Lung (tissue), 12 donors: ENCODE data around the gene HSD17B1. TPM values are rescaled to one million over a fixed set of nuclear protein-coding genes. Genes with fewer than 3 reads are reported as not detected.
A peak's percentile ranks its signal among the peaks of the same experiment; 100 is the strongest.

Source experiments
- ATAC-seq: fragments of 200-7000 bp; cut with Tn5 transposase; one replicate; pipeline ENCODE4 v1.9.1; 2020; ENCODE audit warnings: moderate number of reproducible peaks; ENCODE audit not compliant: insufficient read depth, low FRiP score
- DNase-seq, 3 donors: peaks; one replicate each; pipeline ENCODE4 v3.0.0-alpha.2; 2013 to 2017
- H3K27ac ChIP-seq, 2 donors: one replicate each; pipeline ENCODE4 v1.5.1; 2013; ENCODE audit warnings: mild to moderate bottlenecking in 2 of 2, moderate library complexity in 2 of 2, control low read depth in 1 of 2, inconsistent platforms in 1 of 2, low read depth in 1 of 2, low read length in 1 of 2
- H3K27me3 ChIP-seq, 3 donors: one replicate each; pipeline ENCODE4 v1.5.1; 2013; ENCODE audit warnings: low read length in 2 of 3; ENCODE audit not compliant: control insufficient read depth in 3 of 3, insufficient read depth in 3 of 3
- H3K36me3 ChIP-seq, 4 donors: one replicate each; pipeline ENCODE4 v1.5.1; 2013; ENCODE audit warnings: low read length in 4 of 4, mild to moderate bottlenecking in 1 of 4, moderate library complexity in 1 of 4; ENCODE audit not compliant: control insufficient read depth in 4 of 4, insufficient read depth in 4 of 4
- H3K4me1 ChIP-seq, 5 donors: one replicate each; pipeline ENCODE4 v1.5.1; 2013; ENCODE audit warnings: low read length in 5 of 5, mild to moderate bottlenecking in 2 of 5, moderate library complexity in 1 of 5; ENCODE audit not compliant: control insufficient read depth in 5 of 5, insufficient read depth in 5 of 5
- H3K4me3 ChIP-seq: one replicate; pipeline ENCODE4 v1.5.1; 2013; ENCODE audit warnings: mild to moderate bottlenecking, control low read depth, moderate library complexity
- H3K9ac ChIP-seq, 2 donors: one replicate each; pipeline ENCODE4 v1.5.1; 2013; ENCODE audit warnings: low read length in 2 of 2, control low read depth in 1 of 2; ENCODE audit not compliant: insufficient read depth in 1 of 2
- H3K9me3 ChIP-seq, 4 donors: one replicate each; pipeline ENCODE4 v1.5.1; 2013; ENCODE audit warnings: low read length in 3 of 4, mild to moderate bottlenecking in 1 of 4, moderate library complexity in 1 of 4; ENCODE audit not compliant: control insufficient read depth in 4 of 4, insufficient read depth in 3 of 4
- WGBS, 2 donors: extraction: QIAGEN DNeasy Blood & Tissue Kit; methylation state at CpG; one replicate each; pipeline ENCODE4 v1.1.7; 2013; 5-methylcytosine and 5-hydroxymethylcytosine counted together
- polyA plus RNA-seq, 2 donors: library from polyadenylated mRNA; stranded (reverse); fragments of 200-250 nt; gene quantifications; one replicate each; pipeline ENCODE4 v1.2.1, GENCODE V29; 2013
- total RNA-seq, 2 donors: library from RNA; depleted of rRNA in 1 of 2; stranded (reverse); fragments of >200 nt in 1 of 2; gene quantifications; one replicate each; pipeline ENCODE4 v1.2.1, GENCODE V29; 2014 to 2021
- TF ChIP-seq, protein P1 (sequence below): IDR thresholded peaks from 2 replicates; pipeline ENCODE4 v1.5.1; 2012; ENCODE audit warnings: mild to moderate bottlenecking; ENCODE audit errors: control extremely low read depth, extremely low read depth
- donor health status: control.
- donor health status: control.
- donor health status: Bipolar disorder and iron deficiency.
- donor health status: healthy.
- donor health status: DM: yes; HTN: yes; CAD: no.

HSD17B1 gene
- total and polyA plus RNA-seq, 4 donors, result 0.98 to 2.4 (median 1.6) TPM

DNA sequence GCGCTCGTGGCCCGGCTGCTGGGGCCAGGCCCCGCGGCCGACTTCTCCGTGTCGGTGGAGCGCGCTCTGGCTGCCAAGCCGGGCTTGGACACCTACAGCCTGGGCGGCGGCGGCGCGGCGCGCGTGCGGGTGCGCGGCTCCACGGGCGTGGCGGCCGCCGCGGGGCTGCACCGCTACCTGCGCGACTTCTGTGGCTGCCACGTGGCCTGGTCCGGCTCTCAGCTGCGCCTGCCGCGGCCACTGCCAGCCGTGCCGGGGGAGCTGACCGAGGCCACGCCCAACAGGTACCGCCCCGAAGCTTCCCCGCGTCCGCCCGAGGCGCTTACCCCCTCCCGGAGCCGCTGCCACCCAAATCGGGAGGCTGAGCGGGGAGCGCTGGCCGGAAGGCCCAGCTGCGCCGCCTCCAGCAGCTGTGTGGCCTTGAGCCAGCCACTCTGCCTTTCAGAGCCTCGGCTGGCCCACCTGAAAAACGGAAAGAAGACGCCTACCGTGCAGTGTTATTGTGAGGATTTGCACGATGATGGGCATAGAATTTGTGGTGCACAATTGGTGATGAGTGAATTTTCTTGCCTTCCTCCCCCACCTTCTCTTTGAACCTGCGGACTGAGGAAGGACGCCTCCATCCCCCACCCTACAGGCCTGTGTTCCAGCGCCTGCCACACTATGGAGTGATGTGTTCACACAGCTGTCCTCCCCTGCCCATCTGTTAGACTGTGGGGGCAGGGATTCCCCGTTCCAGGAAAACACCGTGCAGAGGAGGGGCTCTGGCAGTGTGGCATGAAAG is 16.2 kb upstream of the HSD17B1 start:
- Histone ChIP-seq H3K4me3 (peak overlapping the region; percentile 83), H3K9ac (no peak overlapping the region), H3K4me1 (peaks cover 0 to 21% (median 5%) of the 10 kb centered on the region in 5 donors), H3K9me3 (no peaks in the 10 kb centered on the region), H3K36me3 (peaks cover 3 to 25% (median 5%) of the 10 kb centered on the region in 4 donors), H3K27ac (peak overlapping the region; percentile 88 to 98), H3K27me3 (no peaks in the 10 kb centered on the region)
- 1% methylated on average over 45 to 65 of the region's 65 CpGs for WGBS, 2 donors
- ATAC-seq, result peak; percentile 64
- TF ChIP-seq, protein P1, sequence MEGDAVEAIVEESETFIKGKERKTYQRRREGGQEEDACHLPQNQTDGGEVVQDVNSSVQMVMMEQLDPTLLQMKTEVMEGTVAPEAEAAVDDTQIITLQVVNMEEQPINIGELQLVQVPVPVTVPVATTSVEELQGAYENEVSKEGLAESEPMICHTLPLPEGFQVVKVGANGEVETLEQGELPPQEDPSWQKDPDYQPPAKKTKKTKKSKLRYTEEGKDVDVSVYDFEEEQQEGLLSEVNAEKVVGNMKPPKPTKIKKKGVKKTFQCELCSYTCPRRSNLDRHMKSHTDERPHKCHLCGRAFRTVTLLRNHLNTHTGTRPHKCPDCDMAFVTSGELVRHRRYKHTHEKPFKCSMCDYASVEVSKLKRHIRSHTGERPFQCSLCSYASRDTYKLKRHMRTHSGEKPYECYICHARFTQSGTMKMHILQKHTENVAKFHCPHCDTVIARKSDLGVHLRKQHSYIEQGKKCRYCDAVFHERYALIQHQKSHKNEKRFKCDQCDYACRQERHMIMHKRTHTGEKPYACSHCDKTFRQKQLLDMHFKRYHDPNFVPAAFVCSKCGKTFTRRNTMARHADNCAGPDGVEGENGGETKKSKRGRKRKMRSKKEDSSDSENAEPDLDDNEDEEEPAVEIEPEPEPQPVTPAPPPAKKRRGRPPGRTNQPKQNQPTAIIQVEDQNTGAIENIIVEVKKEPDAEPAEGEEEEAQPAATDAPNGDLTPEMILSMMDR, result no peak
- DNase-seq, result peak; percentile 77 to 89 (median 83)

DNA sequence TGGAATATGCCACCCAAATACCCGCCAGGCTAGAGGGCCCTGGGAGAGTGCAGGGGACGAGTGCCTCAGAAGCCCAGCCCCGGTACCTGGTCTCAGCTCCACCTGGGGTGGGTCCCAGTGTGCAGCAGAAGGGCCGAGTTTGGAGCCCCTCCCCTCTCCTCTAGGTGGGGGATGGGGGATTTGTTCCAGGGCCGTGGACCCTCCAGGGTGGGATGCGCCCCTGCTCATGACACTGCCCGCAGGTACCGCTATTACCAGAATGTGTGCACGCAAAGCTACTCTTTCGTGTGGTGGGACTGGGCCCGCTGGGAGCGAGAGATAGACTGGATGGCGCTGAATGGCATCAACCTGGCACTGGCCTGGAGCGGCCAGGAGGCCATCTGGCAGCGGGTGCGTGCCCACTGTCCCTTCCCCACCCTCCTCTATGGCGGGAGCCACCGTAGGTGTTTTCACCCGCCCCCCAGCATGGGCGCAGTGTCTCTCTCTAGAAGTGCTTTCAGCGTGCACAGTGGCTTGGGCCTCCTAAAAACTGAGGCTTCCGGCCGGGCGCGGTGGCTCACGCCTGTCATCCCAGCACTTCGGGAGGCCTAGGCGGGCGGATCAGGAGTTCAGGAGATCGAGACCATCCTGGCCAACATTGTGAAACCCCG is 15.4 kb upstream of the HSD17B1 start:
- Histone ChIP-seq H3K4me1 (peaks cover 0 to 18% (median 2%) of the 10 kb centered on the region in 5 donors), H3K36me3 (peaks cover 3 to 27% (median 5%) of the 10 kb centered on the region in 4 donors), H3K4me3 (peak overlapping the region; percentile 83), H3K27me3 (no peaks in the 10 kb centered on the region), H3K9ac (no peak overlapping the region), H3K9me3 (no peaks in the 10 kb centered on the region), H3K27ac (peak overlapping the region; percentile 88 to 98)
- DNase-seq (no peak), ATAC-seq (no peak)
- TF ChIP-seq, protein P1, result no peak
- WGBS, 2 donors, result 86 to 91% methylated on average over 31 of the region's 31 CpGs

DNA sequence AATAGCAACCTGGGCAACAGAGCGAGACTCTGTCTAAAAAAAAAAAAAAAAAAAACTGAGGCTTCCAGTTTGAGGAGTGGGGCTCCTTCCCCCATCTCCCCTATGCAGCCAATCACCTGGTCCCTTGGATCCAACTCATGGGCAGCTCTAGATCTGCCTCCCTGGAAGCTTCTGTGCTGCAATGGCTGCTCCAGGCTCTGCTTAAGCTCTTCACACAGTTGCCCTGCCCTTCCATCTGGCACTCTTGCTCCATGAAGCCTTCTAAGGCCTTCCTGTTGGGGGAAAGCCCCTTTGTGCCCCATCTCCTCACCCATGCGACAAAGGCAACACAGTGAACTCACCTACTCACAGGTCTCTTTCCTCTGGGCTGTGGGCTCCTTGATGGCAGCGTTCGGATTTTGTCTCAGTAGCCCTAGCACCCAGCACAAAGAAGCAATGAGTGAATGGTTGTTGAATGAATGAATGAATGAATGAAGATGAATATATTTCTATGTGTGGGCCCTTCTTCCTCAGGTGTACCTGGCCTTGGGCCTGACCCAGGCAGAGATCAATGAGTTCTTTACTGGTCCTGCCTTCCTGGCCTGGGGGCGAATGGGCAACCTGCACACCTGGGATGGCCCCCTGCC is 14.8 kb upstream of the HSD17B1 start:
- TF ChIP-seq, protein P1, result no peak
- Histone ChIP-seq H3K27me3 (no peaks in the 10 kb centered on the region), H3K4me3 (no peak overlapping the region), H3K9ac (no peak overlapping the region), H3K4me1 (peaks cover 0 to 18% (median 2%) of the 10 kb centered on the region in 5 donors), H3K36me3 (peaks cover 3 to 33% (median 6%) of the 10 kb centered on the region in 4 donors), H3K9me3 (no peaks in the 10 kb centered on the region), H3K27ac (no peak overlapping the region)
- DNase-seq (no peak), ATAC-seq (no peak)
- WGBS, 2 donors, result 91 to 94% methylated on average over 5 of the region's 5 CpGs
